Measurements from ENCODE around the gene ADAMTSL3.

ADAMTSL3 gene

GRCh38 chr15:83980637-83981036, 326.7 kb downstream of the ADAMTSL3 start:
- DNase-seq (ENCODE audit: low read depth in 2 of 2): no peak

- no peak for DNase-seq (ENCODE audit: low read depth in 2 of 2)
Measured at GRCh38 chr15:83982748-83983147, 328.8 kb downstream of the ADAMTSL3 start.

- DNase-seq (ENCODE audit: low read depth in 2 of 2): no peak
Measured at GRCh38 chr15:83983634-83984458, 329.9 kb downstream of the ADAMTSL3 start.

GRCh38 chr15:83984601-83985000, 330.7 kb downstream of the ADAMTSL3 start:
- DNase-seq (ENCODE audit: low read depth in 2 of 2): no peak

GRCh38 chr15:83991163-83991562, 337.2 kb downstream of the ADAMTSL3 start:
- DNase-seq (ENCODE audit: low read depth in 2 of 2): no peak

- no peak for DNase-seq (ENCODE audit: low read depth in 2 of 2)
Measured at GRCh38 chr15:83992324-83993031, 338.6 kb downstream of the ADAMTSL3 start.

- no peak for DNase-seq (ENCODE audit: low read depth in 2 of 2)
Measured at GRCh38 chr15:83993591-83993990, 339.7 kb downstream of the ADAMTSL3 start.

GRCh38 chr15:83998486-83998885, 344.6 kb downstream of the ADAMTSL3 start:
- no peak for DNase-seq (ENCODE audit: low read depth in 2 of 2)

- no peak for DNase-seq (ENCODE audit: low read depth in 2 of 2)
Measured at GRCh38 chr15:83999396-84000135, 345.6 kb downstream of the ADAMTSL3 start.

- no peak for DNase-seq (ENCODE audit: low read depth in 2 of 2)
Measured at GRCh38 chr15:84001037-84001436, 347.1 kb downstream of the ADAMTSL3 start.

- DNase-seq (ENCODE audit: low read depth in 2 of 2): no peak
Measured at GRCh38 chr15:84001655-84002054, 347.7 kb downstream of the ADAMTSL3 start.

GRCh38 chr15:84003791-84004503, 350.0 kb downstream of the ADAMTSL3 start:
- no peak for DNase-seq (ENCODE audit: low read depth in 2 of 2)

- no peak for DNase-seq (ENCODE audit: low read depth in 2 of 2)
Measured at GRCh38 chr15:84006421-84006820, 352.5 kb downstream of the ADAMTSL3 start.

GRCh38 chr15:84009616-84010015, 355.7 kb downstream of the ADAMTSL3 start:
- DNase-seq (ENCODE audit: low read depth in 2 of 2): no peak

GRCh38 chr15:84010246-84010645, 356.3 kb downstream of the ADAMTSL3 start:
- no peak for DNase-seq (ENCODE audit: low read depth in 2 of 2)

- DNase-seq (ENCODE audit: low read depth in 2 of 2): no peak
Measured at GRCh38 chr15:84016371-84016770, 362.4 kb downstream of the ADAMTSL3 start.

GRCh38 chr15:84022516-84022915, 368.6 kb downstream of the ADAMTSL3 start:
- DNase-seq (ENCODE audit: low read depth in 2 of 2): no peak

GRCh38 chr15:84023636-84024035, 369.7 kb downstream of the ADAMTSL3 start:
- no peak for DNase-seq (ENCODE audit: low read depth in 2 of 2)

GRCh38 chr15:84033793-84034553, 380.1 kb downstream of the ADAMTSL3 start:
- no peak for DNase-seq (ENCODE audit: low read depth in 2 of 2)

GRCh38 chr15:84034578-84035398, 380.9 kb downstream of the ADAMTSL3 start:
- no peak for DNase-seq (ENCODE audit: low read depth in 2 of 2)
